HepG2 (cell line): Measurements from ENCODE around the gene CRYAB. TPM values are rescaled to one million over a fixed set of nuclear protein-coding genes. Genes with fewer than 3 reads are reported as not detected.

ENCODE experiments used
- ATAC-seq: fragments of 200-7000 bp; cut with Tn5 transposase; 3 replicates; pipeline ENCODE4 v1.9.1; 2020; ENCODE audit warnings: mild to moderate bottlenecking, moderate library complexity
- BruUV-seq: library from RNA; stranded (reverse); fragments of 400-500 nt; replicated peaks from 2 replicates; lab custom pipeline; 2021; lab: Mats Ljungman, UMichigan
- CTCF ChIA-PET: fragments of 300-600 bp; formaldehyde crosslinking; extraction: SDS; loops from one replicate; lab custom pipeline; 2021; ENCODE audit warnings: low total read pairs, inconsistent platforms, low intra/inter-chr PET ratio; lab: Yijun Ruan, JAX
- POLR2A ChIA-PET: fragments of 350-600 bp; sonication (Branson Sonifier 250); formaldehyde crosslinking; loops from one replicate; lab custom pipeline; 2020; ENCODE audit warnings: antibody characterized with exemption, inconsistent platforms; lab: Yijun Ruan, JAX
- DNase-seq: peaks from one replicate; pipeline ENCODE4 v3.0.0-alpha.2; 2015; ENCODE audit warnings: low spot score
- FAIRE-seq: peaks from 3 replicates; lab custom pipeline; 2011; peaks lifted over from hg19 to GRCh38; lab: Jason Lieb, UNC
- H2AFZ ChIP-seq: one replicate; pipeline ENCODE4 v1.6.1; 2011; ENCODE audit warnings: low read length, inconsistent platforms
- H3K27ac ChIP-seq: fragments of 300-600 bp; 3 replicates; pipeline ENCODE4 v1.8.0; 2011; ENCODE audit warnings: mixed run types, mild to moderate bottlenecking, mixed read lengths, low read length, inconsistent platforms; ENCODE audit not compliant: insufficient read depth; ENCODE audit errors: extremely low read length
- H3K27me3 ChIP-seq, 2 experiments: fragments of 200-600 bp in 1 of 2; 2 replicates in 1 of 2; 3 replicates in 1 of 2; pipeline versions ENCODE4 v1.6.0 to v1.8.0; 2011; ENCODE audit warnings: low read length in 2 of 2, mild to moderate bottlenecking in 2 of 2, moderate library complexity in 2 of 2, inconsistent platforms in 1 of 2; ENCODE audit not compliant: insufficient read depth in 2 of 2, control insufficient read depth in 1 of 2
- H3K36me3 ChIP-seq, 2 experiments: fragments of 200-600 bp in 1 of 2; replicated peaks in 1 of 2; 2 replicates in 1 of 2; 3 replicates in 1 of 2; pipeline versions ENCODE4 v1.5.1 to v1.8.0; 2011; ENCODE audit warnings: low read length in 2 of 2, inconsistent platforms in 1 of 2; ENCODE audit not compliant: insufficient read depth in 2 of 2, control insufficient read depth in 1 of 2
- H3K4me1 ChIP-seq: 2 replicates; pipeline ENCODE4 v1.5.1; 2012; ENCODE audit warnings: low read length, inconsistent platforms; ENCODE audit not compliant: insufficient read depth
- H3K4me2 ChIP-seq: 2 replicates; pipeline ENCODE4 v1.6.0; 2011; ENCODE audit warnings: low read depth, low read length, inconsistent platforms
- H3K4me3 ChIP-seq, 3 experiments: fragments of 200-600 bp in 1 of 3; sonication (generic), shearing (Covaris generic) in 1 of 3; replicated peaks in 1 of 3; 2 replicates each; pipeline ENCODE4 v1.5.1; 2011 to 2016; ENCODE audit warnings: low read length in 3 of 3, inconsistent platforms in 2 of 3, low read depth in 2 of 3, mild to moderate bottlenecking in 2 of 3, control low read depth in 1 of 3, mixed read lengths in 1 of 3; ENCODE audit not compliant: insufficient read depth in 1 of 3
- H3K79me2 ChIP-seq: one replicate; pipeline ENCODE4 v1.6.1; 2011; ENCODE audit warnings: low read length, inconsistent platforms; ENCODE audit not compliant: insufficient read depth
- H3K9ac ChIP-seq: 2 replicates; pipeline ENCODE4 v1.6.0; 2011; ENCODE audit warnings: mild to moderate bottlenecking, low read depth, low read length, inconsistent platforms; ENCODE audit not compliant: insufficient read depth
- H3K9me3 ChIP-seq: 2 replicates; pipeline ENCODE4 v1.5.1; 2012; ENCODE audit warnings: mild to moderate bottlenecking, low read length
- H4K20me1 ChIP-seq: 2 replicates; pipeline ENCODE4 v1.6.0; 2011; ENCODE audit warnings: inconsistent platforms, mild to moderate bottlenecking, low read length, moderate library complexity; ENCODE audit not compliant: insufficient read depth
- BCL6 ChIP-seq: IDR thresholded peaks from 2 replicates; pipeline ENCODE4 v1.6.1; 2016; ENCODE audit warnings: missing genetic modification reagents, missing compliant biosample characterization
- HNRNPL ChIP-seq: fragments of 200-400 bp; formaldehyde crosslinking; IDR thresholded peaks from 2 replicates; pipeline ENCODE4 v1.6.1; 2017; ENCODE audit warnings: mild to moderate bottlenecking, low read depth, low read length
- KLF9 ChIP-seq: IDR thresholded peaks from 2 replicates; pipeline ENCODE4 v1.6.1; 2016; ENCODE audit warnings: low read depth
- NFE2L1 ChIP-seq: sonication (generic); formaldehyde crosslinking; IDR thresholded peaks from 2 replicates; pipeline ENCODE4 v1.4.0; 2020; ENCODE audit warnings: missing genetic modification reagents, mild to moderate bottlenecking, borderline replicate concordance
- NONO ChIP-seq, 2 experiments: fragments of 450-650 bp in 1 of 2; sonication (generic) in 1 of 2; formaldehyde crosslinking in 1 of 2; IDR thresholded peaks in 1 of 2; conservative IDR thresholded peaks in 1 of 2; 2 replicates each; pipeline versions ENCODE4 v1.6.1 to v1.8.0; 2017 to 2022; ENCODE audit warnings: mild to moderate bottlenecking in 1 of 2, missing genetic modification reagents in 1 of 2, moderate library complexity in 1 of 2
- RARA ChIP-seq: IDR thresholded peaks from 2 replicates; pipeline ENCODE4 v1.6.1; 2016; ENCODE audit warnings: missing genetic modification reagents, missing compliant biosample characterization
- SKIL ChIP-seq: sonication (generic); formaldehyde crosslinking; IDR thresholded peaks from 2 replicates; pipeline ENCODE4 v1.8.0; 2022; ENCODE audit warnings: missing genetic modification reagents, mild to moderate bottlenecking, moderate library complexity, borderline replicate concordance
- TBL1XR1 ChIP-seq: fragments of 150-350 bp; IDR thresholded peaks from 2 replicates; pipeline ENCODE4 v1.6.1; 2014; ENCODE audit warnings: borderline replicate concordance, low read length; ENCODE audit not compliant: partially characterized antibody
- ZKSCAN8 ChIP-seq: IDR thresholded peaks from 2 replicates; pipeline ENCODE4 v1.6.1; 2016; ENCODE audit warnings: borderline replicate concordance, missing genetic modification reagents, missing compliant biosample characterization
- ZNF614 ChIP-seq: IDR thresholded peaks from 2 replicates; pipeline ENCODE4 v1.6.1; 2018; ENCODE audit warnings: missing biosample characterization, missing genetic modification reagents, inconsistent platforms, borderline replicate concordance
- ZSCAN5A ChIP-seq: sonication (generic); formaldehyde crosslinking; IDR thresholded peaks from 2 replicates; pipeline ENCODE4 v1.8.0; 2022; ENCODE audit warnings: mild to moderate bottlenecking, missing genetic modification reagents, borderline replicate concordance
- WGBS: methylation state at CpG from one replicate; pipeline ENCODE4 v1.1.6; 2017; ENCODE audit warnings: low lambda C conversion rate; 5-methylcytosine and 5-hydroxymethylcytosine counted together
- in situ Hi-C: cut with HindIII; loops from 2 replicates; pipeline ENCODE4 v1.10.0; 2017; ENCODE audit warnings: low pct_unique_long_range_greater_than_20kb; ENCODE audit not compliant: extremely low pct_ligation_motif_present
- intact Hi-C: fragments of 100-400 bp; cut with micrococcal nuclease; formaldehyde crosslinking; loops from one replicate; pipeline ENCODE4 v1.10.0; 2022; ENCODE audit not compliant: unreplicated experiment
- polyA plus RNA-seq, 8 experiments: library from polyadenylated mRNA; depleted of rRNA in 3 of 8; stranded (reverse) in 7 of 8; unstranded in 1 of 8; fragments of >200 nt; fragmentation: Illumina TruSeq in 4 of 8; extraction: Trizol in 4 of 8; gene quantifications; 2 replicates each; pipeline versions ENCODE4 v1.2.1 to v1.2.3, GENCODE V29; 2011 to 2016; ENCODE audit warnings: low read depth in 4 of 8, missing spikeins in 1 of 8, mixed read lengths in 1 of 8; ENCODE audit not compliant: insufficient read depth in 1 of 8
- total RNA-seq, 5 experiments: library from RNA; depleted of rRNA; stranded (reverse); fragments of >200 nt; fragmentation: Illumina TruSeq; extraction: Trizol; gene quantifications; 2 replicates each; pipeline ENCODE4 v1.2.3, GENCODE V29; 2016; ENCODE audit warnings: low read depth in 1 of 5

The CRYAB gene
- total and polyA plus RNA-seq, 2 of the 13 experiments (the other 11 are each of a cell fraction or from before 2014, with no cell fraction given): 0.55 to 1.1 TPM

GRCh38 chr11:111906680-111907079 is 4.9 kb downstream of the CRYAB start:
- no peak overlapping the region for H2AFZ ChIP-seq
- H3K4me1 ChIP-seq: peaks cover 11% of the 10 kb centered on the region
- H3K79me2 ChIP-seq: no peaks in the 10 kb centered on the region
- DNase-seq: no peak
- intact Hi-C loops: no loop called here
- no TSS peak for BruUV-seq
- no peak for TF ChIP-seq ZSCAN5A (CRISPR knock-in tag)
- TF ChIP-seq KLF9 (CRISPR knock-in tag): no peak
- TF ChIP-seq BCL6 (CRISPR knock-in tag): no peak
- TF ChIP-seq NONO (IDR thresholded peaks at IDR 0.05): no peak
- no peak for TF ChIP-seq NONO (CRISPR knock-in tag; conservative IDR thresholded peaks at IDR 0.05)
- no peak for TF ChIP-seq TBL1XR1
- no peak for TF ChIP-seq HNRNPL
- no peak for TF ChIP-seq NFE2L1
- no peak for TF ChIP-seq ZNF614 (CRISPR knock-in tag)
- TF ChIP-seq ZKSCAN8 (CRISPR knock-in tag): no peak
- TF ChIP-seq RARA (CRISPR knock-in tag): no peak
- TF ChIP-seq SKIL (CRISPR knock-in tag): no peak
- TF ChIP-seq, all 625 proteins: peak for 0
- no peaks in the 10 kb centered on the region for H3K36me3 ChIP-seq
- CTCF ChIA-PET: no interaction called here
- H3K27ac ChIP-seq: no peak overlapping the region
- in situ Hi-C loops: no loop called here
- H4K20me1 ChIP-seq: no peaks in the 10 kb centered on the region
- ATAC-seq: no peak
- no peak overlapping the region for H3K4me3 ChIP-seq
- H3K27me3 ChIP-seq: no peaks in the 10 kb centered on the region; a peak in 1 of 5 replicates
- no peaks in the 10 kb centered on the region for H3K9me3 ChIP-seq
- H3K9ac ChIP-seq: no peak overlapping the region
- 6% methylated on average over 1 of the region's 1 CpG for WGBS
- no peak for FAIRE-seq
- POLR2A ChIA-PET: no interaction called here
- no peak overlapping the region for H3K4me2 ChIP-seq
